ENCODE measurements around the gene CRABP2.
A peak's percentile ranks its signal among the peaks of the same experiment; 100 is the strongest.

CRABP2 gene

GRCh38 chr1:156689953-156690674 is 15.3 kb downstream of the CRABP2 start:
- no peak for DNase-seq (ENCODE audit: low read depth)

- peak; percentile 63 for DNase-seq (ENCODE audit: low read depth)
These were observed 16.1 kb downstream of the CRABP2 start for GRCh38 chr1:156689035-156689952.

GRCh38 chr1:156684227-156684782 is 21.1 kb downstream of the CRABP2 start:
- DNase-seq (ENCODE audit: low read depth), result no peak

GRCh38 chr1:156682166-156682890 is 23.1 kb downstream of the CRABP2 start:
- DNase-seq (ENCODE audit: low read depth), result no peak

- no peak for DNase-seq (ENCODE audit: low read depth)
These were observed 24.0 kb downstream of the CRABP2 start for GRCh38 chr1:156681196-156681960.

- no peak for DNase-seq (ENCODE audit: low read depth)
These were observed 25.3 kb downstream of the CRABP2 start for GRCh38 chr1:156680056-156680455.

- DNase-seq (ENCODE audit: low read depth), result no peak
These were observed 27.5 kb downstream of the CRABP2 start for GRCh38 chr1:156677616-156678596.

- DNase-seq (ENCODE audit: low read depth), result no peak
These were observed 28.4 kb downstream of the CRABP2 start, which contains the start of gene NES for GRCh38 chr1:156676820-156677615. Gene NES, minus strand, starts transcription at chr1:156677407. Its CDS starts 143 bp downstream, at chr1:156677264.

GRCh38 chr1:156676114-156676819 is 29.1 kb downstream of the CRABP2 start:
- no peak for DNase-seq (ENCODE audit: low read depth)

- DNase-seq (ENCODE audit: low read depth), result no peak
These were observed 29.9 kb downstream of the CRABP2 start for GRCh38 chr1:156675210-156676113.

- DNase-seq (ENCODE audit: low read depth), result no peak
These were observed 31.8 kb downstream of the CRABP2 start for GRCh38 chr1:156673387-156674121.

GRCh38 chr1:156671804-156672203 is 33.6 kb downstream of the CRABP2 start:
- no peak for DNase-seq (ENCODE audit: low read depth)

GRCh38 chr1:156670791-156671190 is 34.6 kb downstream of the CRABP2 start:
- DNase-seq (ENCODE audit: low read depth), result no peak

GRCh38 chr1:156670359-156670758 is 35.0 kb downstream of the CRABP2 start:
- no peak for DNase-seq (ENCODE audit: low read depth)

GRCh38 chr1:156669794-156670193 is 35.6 kb downstream of the CRABP2 start:
- no peak for DNase-seq (ENCODE audit: low read depth)

GRCh38 chr1:156668801-156669637 is 36.4 kb downstream of the CRABP2 start:
- DNase-seq (ENCODE audit: low read depth), result no peak
